Myocyte (in vitro differentiated cells): Measurements from ENCODE around the gene CYP46A1. TPM values are rescaled to one million over a fixed set of nuclear protein-coding genes. Genes with fewer than 3 reads are reported as not detected.

Experiments used
- total RNA-seq: library from RNA; depleted of rRNA; stranded (reverse); fragments of >200 nt; gene quantifications from 2 replicates; pipeline ENCODE4 v1.2.3, GENCODE V29; 2014

The CYP46A1 gene
- total RNA-seq, 1 donor from 2014 or later = 2.8 TPM

Other genes with a start within 250 kb of the CYP46A1 start
- gene SETD3, start 203.4 kb upstream of the CYP46A1 start, total RNA-seq = 118 and 149 TPM in 2 replicates
- 18.6 and 20.8 TPM in 2 replicates for gene CCNK, start 202.9 kb upstream of the CYP46A1 start, total RNA-seq
- 3.2 and 6.1 TPM in 2 replicates for gene CCDC85C, start 80.1 kb upstream of the CYP46A1 start, total RNA-seq
- 0.32 and 0.36 TPM in 2 replicates for gene HHIPL1, start 39.2 kb upstream of the CYP46A1 start, total RNA-seq
- 20.8 and 24.1 TPM in 2 replicates for gene EML1, start 109.1 kb downstream of the CYP46A1 start, total RNA-seq